Loucy (cell line): ENCODE data around the gene ELN.

Source experiments
- H2AFZ ChIP-seq: fragments of 200-600 bp; sonication (generic); 2 replicates; pipeline ENCODE4 v1.6.0; 2016; ENCODE audit warnings: antibody characterized with exemption, mild to moderate bottlenecking, low read length, moderate library complexity
- H3F3A ChIP-seq: fragments of 200-600 bp; 2 replicates; pipeline ENCODE4 v1.6.0; 2016; ENCODE audit warnings: antibody characterized with exemption, low read depth, mild to moderate bottlenecking
- H3K27me3 ChIP-seq: fragments of 200-600 bp; sonication (generic); 2 replicates; pipeline ENCODE4 v1.6.1; 2014; ENCODE audit warnings: low read length, mild to moderate bottlenecking; ENCODE audit not compliant: insufficient read depth, poor library complexity, severe bottlenecking
- H3K36me3 ChIP-seq: fragments of 200-600 bp; sonication (generic); 2 replicates; pipeline ENCODE4 v1.6.1; 2016; ENCODE audit warnings: low read length; ENCODE audit not compliant: insufficient read depth
- H3K4me1 ChIP-seq: fragments of 200-600 bp; sonication (generic); 2 replicates; pipeline ENCODE4 v1.5.1; 2014; ENCODE audit warnings: low read length, mild to moderate bottlenecking; ENCODE audit not compliant: insufficient read depth, poor library complexity, severe bottlenecking
- H3K4me2 ChIP-seq: fragments of 200-600 bp; sonication (generic); 2 replicates; pipeline ENCODE4 v1.6.0; 2014; ENCODE audit warnings: antibody characterized with exemption, low read length, low read depth, mild to moderate bottlenecking; ENCODE audit not compliant: poor library complexity, severe bottlenecking
- H3K4me3 ChIP-seq: fragments of 200-600 bp; sonication (generic); 2 replicates; pipeline ENCODE4 v1.5.1; 2014; ENCODE audit warnings: low read length, mild to moderate bottlenecking, mixed read lengths; ENCODE audit not compliant: poor library complexity, severe bottlenecking
- H3K79me2 ChIP-seq: fragments of 200-600 bp; sonication (generic); 2 replicates; pipeline ENCODE4 v1.6.1; 2014; ENCODE audit warnings: low read length; ENCODE audit not compliant: insufficient read depth
- H3K9ac ChIP-seq: fragments of 200-600 bp; sonication (generic); 2 replicates; pipeline ENCODE4 v1.6.0; 2014; ENCODE audit warnings: mild to moderate bottlenecking, low read depth, low read length, moderate library complexity; ENCODE audit not compliant: poor library complexity, severe bottlenecking
- H3K9me2 ChIP-seq: fragments of 200-600 bp; sonication (generic); replicated peaks from 2 replicates; pipeline ENCODE4 v1.6.1; 2016; ENCODE audit warnings: low read depth, low read length, mixed read lengths
- H3K9me3 ChIP-seq: fragments of 200-600 bp; sonication (generic); 2 replicates; pipeline ENCODE4 v1.6.1; 2014; ENCODE audit warnings: mild to moderate bottlenecking, antibody characterized with exemption, low read length, low read depth; ENCODE audit not compliant: insufficient read depth
- H4K20me1 ChIP-seq: fragments of 200-600 bp; sonication (generic); 2 replicates; pipeline ENCODE4 v1.6.0; 2014; ENCODE audit warnings: antibody characterized with exemption, low read length, mild to moderate bottlenecking; ENCODE audit not compliant: insufficient read depth, poor library complexity, severe bottlenecking
- EZH2phosphoT487 ChIP-seq: fragments of 200-600 bp; IDR thresholded peaks from 2 replicates; pipeline ENCODE4 v1.6.1; 2018; ENCODE audit warnings: antibody characterized with exemption, mild to moderate bottlenecking, moderate library complexity, borderline replicate concordance
- TF ChIP-seq, protein P1 (sequence below): fragments of 200-600 bp; sonication (generic); conservative IDR thresholded peaks from 2 replicates; pipeline ENCODE4 v1.5.1; 2014; ENCODE audit warnings: mild to moderate bottlenecking, antibody characterized with exemption, low read length

The ELN gene

DNA sequence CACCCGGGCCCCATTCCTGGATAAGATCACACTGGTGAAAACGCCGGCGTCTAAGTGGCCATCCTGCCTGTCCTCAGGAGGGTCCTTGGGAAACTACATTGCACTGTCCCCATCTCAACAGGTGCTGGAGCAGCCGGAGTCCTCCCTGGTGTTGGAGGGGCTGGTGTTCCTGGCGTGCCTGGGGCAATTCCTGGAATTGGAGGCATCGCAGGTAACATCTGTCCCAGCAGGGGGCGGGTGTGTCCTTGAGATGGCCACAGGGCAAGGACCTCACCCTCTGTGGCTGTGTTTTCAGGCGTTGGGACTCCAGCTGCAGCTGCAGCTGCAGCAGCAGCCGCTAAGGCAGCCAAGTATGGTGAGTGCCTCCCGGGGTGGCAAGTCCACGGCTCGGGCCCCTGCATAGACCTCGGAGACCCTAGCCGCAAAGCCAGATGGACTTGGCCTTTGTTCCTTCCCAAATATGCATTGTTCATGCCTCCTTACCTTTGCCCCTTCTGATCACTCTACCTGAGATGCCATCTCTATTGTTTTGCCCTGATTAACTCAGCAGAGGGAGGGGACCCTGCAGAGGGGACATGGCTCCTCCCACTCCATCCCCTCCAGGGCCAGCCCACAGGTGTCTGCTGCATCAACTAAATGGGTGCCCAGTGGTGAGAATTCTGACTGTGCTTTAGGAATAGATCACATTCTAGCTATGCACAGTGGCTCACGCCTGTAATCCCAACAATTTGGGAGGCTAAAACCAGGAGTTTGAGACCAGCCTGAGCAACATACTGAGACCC lies 23.8 kb downstream of the ELN start:
- Histone ChIP-seq H3K27me3 (no peaks in the 10 kb centered on the region), H3K9ac (no peak overlapping the region), H4K20me1 (no peaks in the 10 kb centered on the region), H3F3A (no peaks in the 10 kb centered on the region), H3K9me3 (no peaks in the 10 kb centered on the region), H3K4me2 (no peak overlapping the region), H3K4me3 (no peak overlapping the region), H2AFZ (no peak overlapping the region), H3K4me1 (no peaks in the 10 kb centered on the region), H3K36me3 (no peaks in the 10 kb centered on the region), H3K9me2 (no peaks in the 10 kb centered on the region), H3K79me2 (no peaks in the 10 kb centered on the region)
- TF ChIP-seq EZH2phosphoT487: no peak
- TF ChIP-seq, protein P1, sequence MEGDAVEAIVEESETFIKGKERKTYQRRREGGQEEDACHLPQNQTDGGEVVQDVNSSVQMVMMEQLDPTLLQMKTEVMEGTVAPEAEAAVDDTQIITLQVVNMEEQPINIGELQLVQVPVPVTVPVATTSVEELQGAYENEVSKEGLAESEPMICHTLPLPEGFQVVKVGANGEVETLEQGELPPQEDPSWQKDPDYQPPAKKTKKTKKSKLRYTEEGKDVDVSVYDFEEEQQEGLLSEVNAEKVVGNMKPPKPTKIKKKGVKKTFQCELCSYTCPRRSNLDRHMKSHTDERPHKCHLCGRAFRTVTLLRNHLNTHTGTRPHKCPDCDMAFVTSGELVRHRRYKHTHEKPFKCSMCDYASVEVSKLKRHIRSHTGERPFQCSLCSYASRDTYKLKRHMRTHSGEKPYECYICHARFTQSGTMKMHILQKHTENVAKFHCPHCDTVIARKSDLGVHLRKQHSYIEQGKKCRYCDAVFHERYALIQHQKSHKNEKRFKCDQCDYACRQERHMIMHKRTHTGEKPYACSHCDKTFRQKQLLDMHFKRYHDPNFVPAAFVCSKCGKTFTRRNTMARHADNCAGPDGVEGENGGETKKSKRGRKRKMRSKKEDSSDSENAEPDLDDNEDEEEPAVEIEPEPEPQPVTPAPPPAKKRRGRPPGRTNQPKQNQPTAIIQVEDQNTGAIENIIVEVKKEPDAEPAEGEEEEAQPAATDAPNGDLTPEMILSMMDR: peak; percentile 69

DNA sequence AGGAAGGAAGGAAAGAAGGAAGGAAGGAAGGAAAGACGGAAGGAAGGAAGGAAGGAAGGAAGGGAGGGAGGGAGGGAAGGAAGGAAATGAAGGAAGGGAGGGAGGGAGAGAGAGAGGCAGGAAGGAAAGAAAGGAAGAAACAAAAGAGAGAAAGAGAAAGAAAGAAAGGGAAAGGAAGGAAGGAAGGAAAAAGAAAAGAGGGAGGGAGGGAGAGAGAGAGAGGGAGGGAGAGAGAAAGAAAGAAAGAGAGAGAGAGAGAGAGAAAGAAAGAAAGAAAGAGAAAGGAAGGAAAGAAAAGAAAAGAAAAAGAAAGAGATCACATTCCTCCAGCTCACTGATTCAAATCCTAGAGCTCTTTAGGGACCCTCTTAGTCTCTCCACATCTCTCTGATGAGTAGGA lies 24.7 kb downstream of the ELN start:
- H3F3A ChIP-seq: no peaks in the 10 kb centered on the region
- no peaks in the 10 kb centered on the region for H3K27me3 ChIP-seq
- no peaks in the 10 kb centered on the region for H3K79me2 ChIP-seq
- TF ChIP-seq, protein P1: no peak
- no peak for TF ChIP-seq EZH2phosphoT487
- no peaks in the 10 kb centered on the region for H3K9me3 ChIP-seq
- H3K9ac ChIP-seq: no peak overlapping the region
- H3K4me3 ChIP-seq: no peak overlapping the region
- no peaks in the 10 kb centered on the region for H3K4me1 ChIP-seq
- no peaks in the 10 kb centered on the region for H3K36me3 ChIP-seq
- no peaks in the 10 kb centered on the region for H4K20me1 ChIP-seq
- H2AFZ ChIP-seq: no peak overlapping the region
- H3K4me2 ChIP-seq: no peak overlapping the region
- H3K9me2 ChIP-seq: no peaks in the 10 kb centered on the region

DNA sequence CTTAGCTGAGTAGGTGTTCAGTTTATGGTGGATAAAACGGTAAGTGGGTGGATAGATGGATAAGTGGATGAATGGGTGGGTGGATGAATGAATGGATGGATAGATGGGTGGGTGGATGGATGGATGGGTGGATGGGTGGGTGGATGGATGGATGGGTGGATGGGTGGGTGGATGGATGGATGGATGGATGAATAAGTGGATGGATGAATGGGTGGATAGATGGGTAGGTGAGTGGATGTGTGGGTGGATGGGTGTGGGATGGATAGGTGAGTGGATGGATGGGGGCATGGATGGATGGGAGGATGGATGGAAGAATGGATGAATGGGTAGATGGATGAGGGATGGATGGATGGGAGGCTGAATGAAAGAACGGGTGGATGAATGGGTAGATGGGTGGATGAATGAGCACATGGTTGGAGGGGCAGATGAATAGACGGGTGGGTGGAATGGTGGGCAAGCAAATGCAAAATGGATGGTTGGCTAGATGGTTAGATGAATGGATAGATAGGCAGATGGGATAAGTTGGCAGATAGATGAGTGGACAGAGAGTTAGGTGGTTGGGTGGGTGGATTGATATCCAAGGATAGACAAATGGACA lies 25.7 kb downstream of the ELN start:
- TF ChIP-seq, protein P1: no peak
- no peak for TF ChIP-seq EZH2phosphoT487
- Histone ChIP-seq H3K79me2 (no peaks in the 10 kb centered on the region), H3K4me1 (no peaks in the 10 kb centered on the region), H3K36me3 (no peaks in the 10 kb centered on the region), H4K20me1 (no peaks in the 10 kb centered on the region), H2AFZ (no peak overlapping the region), H3K4me2 (no peak overlapping the region), H3K4me3 (no peak overlapping the region), H3K9me2 (no peaks in the 10 kb centered on the region), H3K9ac (no peak overlapping the region), H3K27me3 (no peaks in the 10 kb centered on the region), H3K9me3 (no peaks in the 10 kb centered on the region), H3F3A (no peaks in the 10 kb centered on the region)
